Caco-2 (cell line): Measurements from ENCODE around the gene ADGRL1. TPM values are rescaled to one million over a fixed set of nuclear protein-coding genes. Genes with fewer than 3 reads are reported as not detected.
"Not testable (repeated sequence)": the region's sequence is repeated elsewhere in the genome, so short reads cannot be mapped to it uniquely, and the experiment has no call there.

Experiments
- BruUV-seq: library from RNA; stranded (reverse); fragments of 400-500 nt; replicated peaks from 2 replicates; lab custom pipeline; 2021; lab: Mats Ljungman, UMichigan
- CTCF ChIA-PET: fragments of 300-600 bp; sonication (Branson Sonifier 250); formaldehyde crosslinking; loops from one replicate; lab custom pipeline; 2022; ENCODE audit warnings: antibody characterized with exemption; lab: Charles Lee
- POLR2A ChIA-PET: fragments of 300-600 bp; sonication (Branson Sonifier 250); formaldehyde crosslinking; loops from one replicate; lab custom pipeline; 2022; ENCODE audit warnings: antibody characterized with exemption; lab: Charles Lee
- DNase-seq, 2 experiments: peaks; one replicate each; pipeline versions ENCODE4 v3.0.0 to v3.0.0-alpha.2; 2020 to 2022
- H3K27me3 ChIP-seq: replicated peaks from 2 replicates; pipeline ENCODE4 v1.6.0; 2011; ENCODE audit warnings: low read length; ENCODE audit not compliant: control insufficient read depth, insufficient read depth
- H3K36me3 ChIP-seq: 2 replicates; pipeline ENCODE4 v1.5.1; 2011; ENCODE audit warnings: low read length; ENCODE audit not compliant: control insufficient read depth, insufficient read depth
- H3K4me1 ChIP-seq: fragments of 250-450 bp; sonication (Bioruptor Pico); 2 replicates; pipeline ENCODE4 v1.5.1; 2020; ENCODE audit warnings: mild to moderate bottlenecking
- H3K4me3 ChIP-seq: 2 replicates; pipeline ENCODE4 v1.5.1; 2011; ENCODE audit warnings: low read depth, mild to moderate bottlenecking, control low read depth, low read length
- H3K9me3 ChIP-seq: fragments of 250-450 bp; sonication (Bioruptor Pico); 2 replicates; pipeline ENCODE4 v1.5.1; 2020; ENCODE audit warnings: mild to moderate bottlenecking, moderate library complexity
- H3K27ac Mint-ChIP-seq: one replicate; pipeline ENCODE4 v1.8.0; 2022; ENCODE audit warnings: mixed read lengths; ENCODE audit not compliant: unreplicated experiment
- H3K27me3 Mint-ChIP-seq: one replicate; pipeline ENCODE4 v1.8.0; 2022; ENCODE audit warnings: mixed read lengths; ENCODE audit not compliant: insufficient read depth, unreplicated experiment
- H3K36me3 Mint-ChIP-seq: one replicate; pipeline ENCODE4 v1.8.0; 2022; ENCODE audit warnings: mild to moderate bottlenecking, mixed read lengths; ENCODE audit not compliant: insufficient read depth, unreplicated experiment
- H3K4me1 Mint-ChIP-seq: one replicate; pipeline ENCODE4 v1.8.0; 2022; ENCODE audit warnings: low read depth, mixed read lengths; ENCODE audit not compliant: unreplicated experiment
- H3K4me3 Mint-ChIP-seq: one replicate; pipeline ENCODE4 v1.8.0; 2022; ENCODE audit warnings: mild to moderate bottlenecking, moderate library complexity, mixed read lengths; ENCODE audit not compliant: unreplicated experiment
- H3K9me3 Mint-ChIP-seq: one replicate; pipeline ENCODE4 v1.8.0; 2022; ENCODE audit warnings: mixed read lengths; ENCODE audit not compliant: unreplicated experiment
- CTCF ChIP-seq, 2 experiments: fragments of 200-600 bp in 1 of 2; IDR thresholded peaks; 1 replicate in 1 of 2; 2 replicates in 1 of 2; pipeline versions ENCODE4 v1.5.1 to v1.8.0; 2011 to 2022; ENCODE audit warnings: antibody characterized with exemption in 1 of 2, control low read depth in 1 of 2, inconsistent platforms in 1 of 2, low read depth in 1 of 2, low read length in 1 of 2, mild to moderate bottlenecking in 1 of 2, moderate library complexity in 1 of 2; ENCODE audit not compliant: insufficient read depth in 1 of 2, severe bottlenecking in 1 of 2, unreplicated experiment in 1 of 2
- intact Hi-C: fragments of 100-400 bp; cut with micrococcal nuclease; formaldehyde crosslinking; loops from one replicate; pipeline ENCODE4 v1.10.0; 2022; ENCODE audit not compliant: unreplicated experiment
- total RNA-seq: library from RNA; stranded (reverse); gene quantifications from 2 replicates; pipeline ENCODE4 v1.2.3, GENCODE V29; 2022

ADGRL1 gene
- total RNA-seq, 1 experiment from 2014 or later: 17.6 TPM

DNA sequence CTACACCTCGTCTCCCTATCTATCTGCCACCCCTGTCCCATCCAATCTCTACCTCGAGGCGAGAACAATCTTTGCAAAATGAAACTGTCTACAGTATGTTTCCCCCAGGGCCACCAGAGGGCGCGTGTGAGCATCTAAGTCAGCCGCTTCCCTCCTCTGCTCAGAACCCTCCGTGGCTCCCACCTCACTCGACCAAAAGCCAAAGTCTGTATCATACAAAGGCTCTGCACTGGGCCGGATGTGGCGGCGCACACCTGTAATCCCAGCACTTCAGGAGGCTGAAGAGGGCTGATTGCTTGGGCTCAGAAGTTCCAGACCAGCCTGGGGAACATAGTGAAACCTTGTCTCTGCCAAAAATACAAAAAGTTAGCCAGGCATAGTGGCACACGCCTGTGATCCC is 9.9 kb downstream of the ADGRL1 start:
- BruUV-seq, H3K4me3 ChIP-seq, H3K9me3 Mint-ChIP-seq, H3K9me3 ChIP-seq, POLR2A ChIA-PET, H3K36me3 ChIP-seq, H3K27me3 ChIP-seq, H3K4me1 Mint-ChIP-seq, H3K27me3 Mint-ChIP-seq, H3K4me1 ChIP-seq, H3K36me3 Mint-ChIP-seq, H3K27ac Mint-ChIP-seq, intact Hi-C loops, H3K4me3 Mint-ChIP-seq: not testable (repeated sequence)
- CTCF ChIA-PET: interaction anchor here (0.6 kb wide), 1 partner anchor 96 kb away, joined by 3 read pairs; no protein-coding TSS in a partner anchor
- peak; percentile 64 to 81 for TF ChIP-seq CTCF (IDR thresholded peaks at IDR 0.05; ENCODE audit: insufficient read depth in 1 of 2, low read depth in 1 of 2, low read length in 1 of 2, severe bottlenecking in 1 of 2, unreplicated experiment in 1 of 2)
- DNase-seq: peak; percentile 45 to 71

- H3K9me3 Mint-ChIP-seq, DNase-seq, H3K4me3 Mint-ChIP-seq, H3K4me1 ChIP-seq, CTCF ChIA-PET, H3K27me3 Mint-ChIP-seq, H3K36me3 Mint-ChIP-seq, H3K4me1 Mint-ChIP-seq, BruUV-seq, intact Hi-C loops, H3K36me3 ChIP-seq, POLR2A ChIA-PET, H3K4me3 ChIP-seq, H3K27me3 ChIP-seq, H3K9me3 ChIP-seq, H3K27ac Mint-ChIP-seq: not testable (repeated sequence)
These were observed 10.8 kb downstream of the ADGRL1 start for GRCh38 chr19:14195216-14195615.

- Histone ChIP-seq H3K36me3 (no peaks in the 10 kb centered on the region), H3K4me3 (no peak overlapping the region), H3K27me3 (no peaks in the 10 kb centered on the region), H3K4me1 (no peaks in the 10 kb centered on the region), H3K9me3 (no peaks in the 10 kb centered on the region)
- BruUV-seq: no TSS peak
- Mint-ChIP-seq H3K4me3 (no peak overlapping the region), H3K27me3 (no peaks in the 10 kb centered on the region), H3K4me1 (peaks cover 6% of the 10 kb centered on the region), H3K9me3 (no peaks in the 10 kb centered on the region), H3K36me3 (no peaks in the 10 kb centered on the region), H3K27ac (no peak overlapping the region)
- TF ChIP-seq CTCF (IDR thresholded peaks at IDR 0.05; ENCODE audit: insufficient read depth in 1 of 2, low read depth in 1 of 2, low read length in 1 of 2, severe bottlenecking in 1 of 2, unreplicated experiment in 1 of 2): no peak
- no peak for DNase-seq
- ChIA-PET POLR2A (no interaction called here), CTCF (no interaction called here)
- intact Hi-C loops: no loop called here
These were observed 16.6 kb downstream of the ADGRL1 start for GRCh38 chr19:14189415-14189814.

DNA sequence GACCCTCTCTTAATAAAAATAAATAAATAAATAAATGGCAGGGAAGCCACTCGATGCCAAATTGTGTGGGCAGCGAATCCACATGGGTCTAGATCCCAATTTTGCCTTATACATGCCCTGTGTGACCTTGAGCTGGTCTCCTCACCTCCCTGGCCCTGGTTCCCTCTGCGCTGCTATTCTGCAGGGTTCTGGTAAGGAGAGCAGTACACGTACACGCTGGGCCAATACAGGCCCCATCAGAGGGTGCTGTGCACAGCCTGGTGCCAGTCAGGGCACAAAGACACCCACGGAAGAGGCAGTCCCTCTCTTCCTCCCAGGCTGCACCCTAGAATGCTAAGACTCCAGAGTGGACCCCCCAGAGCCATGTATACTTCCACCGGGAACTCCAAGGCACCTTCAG is 17.9 kb downstream of the ADGRL1 start:
- H3K36me3 ChIP-seq, H3K4me1 ChIP-seq, CTCF ChIA-PET, H3K9me3 ChIP-seq, H3K27me3 Mint-ChIP-seq, H3K4me1 Mint-ChIP-seq, H3K27ac Mint-ChIP-seq, POLR2A ChIA-PET, intact Hi-C loops, H3K9me3 Mint-ChIP-seq, H3K27me3 ChIP-seq, H3K4me3 Mint-ChIP-seq, H3K4me3 ChIP-seq, H3K36me3 Mint-ChIP-seq, BruUV-seq, DNase-seq: not testable (repeated sequence)
